HG03521 (cell line): Measurements from ENCODE around the gene GIPC2.
"Not testable (repeated sequence)": the region's sequence is repeated elsewhere in the genome, so short reads cannot be mapped to it uniquely, and the experiment has no call there.

Experiments
- ATAC-seq: cut with Tn5 transposase; IDR thresholded peaks from one replicate; pipeline ENCODE4 v1.9.1; 2021; ENCODE audit warnings: mild to moderate bottlenecking, moderate library complexity; ENCODE audit not compliant: unreplicated experiment

Gene GIPC2

GRCh38 chr1:78091886-78092285, 46.1 kb downstream of the GIPC2 start:
- no peak for ATAC-seq

GRCh38 chr1:78092643-78093042, 46.9 kb downstream of the GIPC2 start:
- no peak for ATAC-seq

- ATAC-seq, result no peak
Measured at GRCh38 chr1:78093560-78093959, 47.8 kb downstream of the GIPC2 start.

GRCh38 chr1:78094639-78095038, 48.9 kb downstream of the GIPC2 start:
- ATAC-seq, result no peak

- ATAC-seq, result no peak
Measured at GRCh38 chr1:78095593-78095992, 49.8 kb downstream of the GIPC2 start.

DNA sequence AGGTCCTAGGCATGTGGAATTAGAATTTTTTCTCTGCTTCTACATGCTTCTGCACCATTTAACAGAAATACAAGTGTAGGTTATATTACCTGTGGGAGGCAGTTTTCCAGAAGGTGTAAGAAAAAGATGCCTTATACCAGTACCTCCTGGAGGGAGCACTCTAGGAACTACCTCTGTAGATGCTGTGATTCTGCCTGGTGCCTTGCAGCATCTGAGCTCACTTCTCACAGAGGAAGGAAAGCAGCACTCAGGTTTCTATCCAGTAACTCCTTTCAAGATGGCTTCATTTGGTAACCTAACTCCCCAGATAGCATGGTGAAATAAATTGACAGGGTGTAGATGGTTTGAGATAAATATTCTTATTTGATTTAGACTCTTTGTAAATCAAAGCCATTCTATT, 50.3 kb downstream of the GIPC2 start:
- no peak for ATAC-seq

GRCh38 chr1:78096976-78097375, 51.2 kb downstream of the GIPC2 start:
- no peak for ATAC-seq

DNA sequence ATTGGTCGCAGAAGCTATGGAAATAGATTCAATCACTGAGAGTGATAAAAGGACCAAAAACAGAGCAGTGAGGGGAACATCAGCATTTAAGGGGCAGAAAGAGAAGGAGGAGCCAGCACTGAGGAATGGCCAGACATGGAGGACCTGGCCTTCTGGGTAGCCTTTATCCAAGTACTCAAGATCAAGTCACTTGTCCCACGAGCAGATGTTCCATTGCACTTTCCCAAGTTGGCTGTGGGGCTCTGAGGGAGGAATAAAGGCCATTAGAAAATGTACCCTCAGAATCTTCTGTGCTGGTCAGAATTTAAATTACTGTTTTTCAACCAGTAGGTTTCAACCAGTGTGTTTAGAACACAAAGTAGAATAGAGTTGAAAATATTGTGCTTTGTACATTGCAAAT, 55.3 kb downstream of the GIPC2 start:
- ATAC-seq, result no peak

- ATAC-seq, result no peak
Measured at GRCh38 chr1:78101514-78101913, 55.7 kb downstream of the GIPC2 start.

DNA sequence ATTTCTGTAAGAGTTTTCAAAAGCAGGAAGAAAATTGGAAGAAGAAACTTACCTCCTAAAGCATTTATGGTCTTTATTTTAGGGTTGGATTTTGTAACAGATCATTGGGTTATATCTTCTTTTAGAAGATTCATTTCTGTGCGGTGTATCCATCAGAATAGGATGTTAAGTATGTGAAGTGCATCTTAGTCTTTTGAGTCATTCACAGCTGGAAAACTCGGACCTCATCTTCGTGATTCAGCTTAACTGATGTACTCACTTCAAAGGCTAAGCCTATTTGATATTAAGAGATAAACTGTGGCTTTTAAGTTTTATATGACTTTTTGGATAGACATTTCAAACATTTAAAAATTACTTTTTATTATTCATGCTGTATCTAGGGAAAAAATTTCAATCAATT, 56.3 kb downstream of the GIPC2 start:
- no peak for ATAC-seq

DNA sequence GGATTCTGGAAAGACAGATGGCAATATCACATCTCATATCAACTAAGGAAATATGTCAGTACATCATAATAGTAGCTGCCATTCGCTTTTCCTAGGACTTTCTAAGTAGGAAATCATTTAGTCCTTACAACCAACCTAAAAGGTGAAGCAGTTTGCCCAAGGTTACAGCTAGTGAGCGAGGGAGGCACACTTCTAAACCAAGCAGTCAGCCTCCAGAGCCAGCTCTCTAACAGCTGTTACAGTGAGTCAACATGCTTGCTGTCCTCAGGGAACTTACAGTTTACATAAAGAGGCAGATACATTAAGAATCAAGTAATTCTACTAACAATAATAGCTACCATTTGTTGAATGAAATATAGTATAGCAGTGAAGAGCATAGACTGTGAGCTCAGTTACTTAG, 57.1 kb downstream of the GIPC2 start:
- no peak for ATAC-seq

DNA sequence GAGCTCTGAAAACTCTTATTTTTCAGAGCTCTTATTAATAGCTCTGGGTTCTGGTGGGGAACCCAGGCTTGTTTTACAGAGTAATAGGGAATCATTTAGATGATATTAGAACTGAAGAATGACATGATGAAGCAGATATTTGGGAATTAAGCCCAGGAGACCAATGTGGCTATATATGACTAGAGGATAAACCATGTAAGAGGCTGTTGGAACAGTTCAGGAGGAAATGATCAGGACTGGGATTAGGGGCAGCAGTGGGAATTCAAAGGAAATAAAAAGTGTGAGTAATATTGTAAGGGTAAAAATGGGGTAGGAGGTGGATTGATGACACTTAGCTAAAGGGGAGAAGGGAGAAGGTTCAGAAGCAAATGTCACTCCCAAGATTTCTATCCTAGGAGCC, 58.6 kb downstream of the GIPC2 start:
- no peak for ATAC-seq

GRCh38 chr1:78109659-78110058, 63.9 kb downstream of the GIPC2 start:
- ATAC-seq, result not testable (repeated sequence)

GRCh38 chr1:78113156-78113916, 67.6 kb downstream of the GIPC2 start:
- no peak for ATAC-seq

- ATAC-seq, result peak; percentile 81
Measured at GRCh38 chr1:78114034-78114956, 68.5 kb downstream of the GIPC2 start.

DNA sequence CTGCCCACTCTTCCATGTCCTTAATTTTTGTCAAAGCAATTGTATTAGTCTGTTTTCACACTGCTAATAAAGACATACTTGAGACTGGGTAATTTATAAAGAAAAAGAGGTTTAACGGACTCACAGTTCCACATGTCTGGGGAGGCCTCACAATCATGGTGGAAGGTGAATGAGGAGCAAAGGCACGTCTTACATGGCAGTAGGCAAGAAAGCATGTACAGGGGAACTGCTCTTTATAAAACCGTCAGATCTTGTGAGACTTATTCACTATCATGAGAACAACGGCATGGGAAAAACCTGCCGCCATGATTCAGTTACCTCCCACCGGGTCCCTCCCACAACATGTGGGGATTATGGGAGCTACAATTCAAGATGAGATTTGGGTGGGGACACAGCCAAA, 74.7 kb downstream of the GIPC2 start:
- ATAC-seq, result not testable (repeated sequence)

DNA sequence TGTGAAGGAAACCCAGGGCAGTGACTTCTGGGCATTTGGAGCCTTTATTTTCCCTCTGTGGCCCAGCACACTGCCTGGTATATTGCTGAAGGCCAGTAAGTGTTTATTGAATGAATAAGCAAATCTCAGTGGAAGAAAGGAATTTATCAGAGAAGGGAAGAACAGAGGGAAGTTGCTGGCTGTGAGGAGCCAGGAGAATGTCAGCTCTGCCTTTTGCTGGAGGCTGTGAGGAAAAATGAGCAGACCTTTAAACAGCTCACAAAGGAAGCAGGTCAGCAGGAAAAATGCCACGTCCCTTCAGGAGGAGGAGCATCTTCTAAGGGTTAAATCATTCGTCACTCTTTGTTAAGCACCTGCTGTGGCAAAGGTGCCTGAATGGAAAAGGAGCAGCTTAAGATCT, 75.9 kb downstream of the GIPC2 start:
- ATAC-seq, result no peak

DNA sequence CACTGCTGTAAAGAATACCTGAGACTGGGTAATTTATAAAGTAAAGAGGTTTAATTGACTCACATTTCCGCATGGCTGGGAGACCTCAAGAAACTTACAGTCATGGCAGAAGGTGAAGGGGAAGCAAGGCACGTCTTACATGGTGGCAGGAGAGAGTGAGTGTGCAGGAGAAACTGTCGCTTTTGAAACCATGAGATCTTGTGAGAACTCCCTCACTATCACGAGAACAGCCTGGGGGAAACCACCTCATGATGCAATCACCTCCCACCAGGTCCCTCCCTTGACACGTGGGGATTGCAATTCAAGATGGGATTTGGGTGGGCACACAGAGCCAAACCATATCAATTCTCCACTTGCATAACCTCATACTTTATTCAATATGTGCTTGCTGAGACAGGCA, 76.6 kb downstream of the GIPC2 start:
- no peak for ATAC-seq

GRCh38 chr1:78126506-78126905, 80.7 kb downstream of the GIPC2 start:
- no peak for ATAC-seq

DNA sequence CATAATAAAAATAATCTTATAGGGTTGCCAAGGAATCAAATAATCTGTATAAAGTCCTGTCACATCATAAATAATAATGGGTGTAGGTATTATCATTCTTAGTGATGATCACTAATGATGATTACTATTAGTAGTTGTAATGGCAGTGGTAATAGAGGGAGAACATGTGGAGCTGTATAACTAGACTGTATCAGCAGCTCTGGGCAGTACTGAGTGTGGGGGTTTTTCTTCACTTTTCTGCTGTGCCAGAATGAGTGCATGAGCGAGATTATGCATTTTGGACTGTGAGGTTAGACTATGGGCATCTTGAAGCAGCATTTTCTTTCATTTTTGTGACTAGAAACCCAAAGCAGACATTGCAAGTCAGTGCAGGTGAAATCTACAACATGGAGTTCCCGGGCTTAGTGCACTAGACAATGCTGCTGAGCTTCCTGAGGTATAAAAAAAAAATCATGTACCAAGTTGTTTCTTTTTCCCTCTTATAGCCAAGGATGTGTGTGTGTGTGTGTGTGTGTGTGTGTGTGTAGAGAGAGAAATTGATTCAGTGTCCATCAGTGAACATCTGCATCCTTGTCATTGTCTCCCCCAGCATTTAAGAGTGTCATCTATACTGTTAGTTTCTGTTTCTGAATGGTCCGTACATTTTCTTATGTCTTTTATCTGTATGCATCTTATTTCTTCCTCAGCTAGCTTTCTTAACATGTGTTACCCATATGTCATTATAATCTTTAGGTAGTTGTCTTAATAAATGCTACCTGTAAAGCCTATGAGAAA, 86.6 kb downstream of the GIPC2 start:
- ATAC-seq, result no peak

DNA sequence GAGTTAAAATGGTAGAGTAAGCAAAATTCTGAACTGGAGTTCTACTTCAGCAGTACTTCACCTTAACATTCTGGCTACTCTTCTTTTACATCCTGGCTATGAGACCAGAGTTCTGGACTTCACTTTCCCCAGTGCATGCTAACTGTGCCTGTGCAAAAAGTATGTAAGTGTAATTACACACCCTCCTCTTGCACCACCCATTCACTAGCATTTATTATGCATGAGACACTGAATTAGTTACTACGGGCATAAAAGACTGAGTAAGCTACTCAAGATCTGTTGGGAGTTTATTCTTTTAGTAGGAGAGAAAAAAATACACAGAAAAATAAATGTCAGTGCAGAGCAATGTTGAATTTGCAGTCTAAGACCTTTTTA, 87.2 kb downstream of the GIPC2 start:
- no peak for ATAC-seq
